ENCODE results near the gene PELO. TPM values are rescaled to one million over a fixed set of nuclear protein-coding genes. Genes with fewer than 3 reads are reported as not detected.

The PELO gene
- total and polyA plus RNA-seq, 9 of the 15 experiments (the other 6 are each of a cell fraction or from before 2014, with no cell fraction given): 5.8 to 14.6 (median 9.6) TPM

DNA sequence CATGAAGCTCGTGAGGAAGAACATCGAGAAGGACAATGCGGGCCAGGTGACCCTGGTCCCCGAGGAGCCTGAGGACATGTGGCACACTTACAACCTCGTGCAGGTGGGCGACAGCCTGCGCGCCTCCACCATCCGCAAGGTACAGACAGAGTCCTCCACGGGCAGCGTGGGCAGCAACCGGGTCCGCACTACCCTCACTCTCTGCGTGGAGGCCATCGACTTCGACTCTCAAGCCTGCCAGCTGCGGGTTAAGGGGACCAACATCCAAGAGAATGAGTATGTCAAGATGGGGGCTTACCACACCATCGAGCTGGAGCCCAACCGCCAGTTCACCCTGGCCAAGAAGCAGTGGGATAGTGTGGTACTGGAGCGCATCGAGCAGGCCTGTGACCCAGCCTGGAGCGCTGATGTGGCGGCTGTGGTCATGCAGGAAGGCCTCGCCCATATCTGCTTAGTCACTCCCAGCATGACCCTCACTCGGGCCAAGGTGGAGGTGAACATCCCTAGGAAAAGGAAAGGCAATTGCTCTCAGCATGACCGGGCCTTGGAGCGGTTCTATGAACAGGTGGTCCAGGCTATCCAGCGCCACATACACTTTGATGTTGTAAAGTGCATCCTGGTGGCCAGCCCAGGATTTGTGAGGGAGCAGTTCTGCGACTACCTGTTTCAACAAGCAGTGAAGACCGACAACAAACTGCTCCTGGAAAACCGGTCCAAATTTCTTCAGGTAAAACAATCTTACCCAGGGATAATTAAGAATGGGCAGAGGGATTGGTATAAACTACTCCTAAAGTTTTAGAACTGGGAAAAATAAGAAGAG lies 12.9 kb downstream of the PELO start (continued):
- TF ChIP-seq, protein P1, sequence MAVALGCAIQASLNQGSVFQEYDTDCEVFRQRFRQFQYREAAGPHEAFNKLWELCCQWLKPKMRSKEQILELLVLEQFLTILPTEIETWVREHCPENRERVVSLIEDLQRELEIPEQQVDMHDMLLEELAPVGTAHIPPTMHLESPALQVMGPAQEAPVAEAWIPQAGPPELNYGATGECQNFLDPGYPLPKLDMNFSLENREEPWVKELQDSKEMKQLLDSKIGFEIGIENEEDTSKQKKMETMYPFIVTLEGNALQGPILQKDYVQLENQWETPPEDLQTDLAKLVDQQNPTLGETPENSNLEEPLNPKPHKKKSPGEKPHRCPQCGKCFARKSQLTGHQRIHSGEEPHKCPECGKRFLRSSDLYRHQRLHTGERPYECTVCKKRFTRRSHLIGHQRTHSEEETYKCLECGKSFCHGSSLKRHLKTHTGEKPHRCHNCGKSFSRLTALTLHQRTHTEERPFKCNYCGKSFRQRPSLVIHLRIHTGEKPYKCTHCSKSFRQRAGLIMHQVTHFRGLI (CRISPR knock-in tag; IDR thresholded peaks at IDR 0.05): peak; percentile 86; the same call in 1 of the 2 replicates
- TF ChIP-seq ZNF124 (CRISPR knock-in tag; IDR thresholded peaks at IDR 0.05): no peak
- no peak for TF ChIP-seq NFATC3 (IDR thresholded peaks at IDR 0.05)
- TF ChIP-seq, protein P2, sequence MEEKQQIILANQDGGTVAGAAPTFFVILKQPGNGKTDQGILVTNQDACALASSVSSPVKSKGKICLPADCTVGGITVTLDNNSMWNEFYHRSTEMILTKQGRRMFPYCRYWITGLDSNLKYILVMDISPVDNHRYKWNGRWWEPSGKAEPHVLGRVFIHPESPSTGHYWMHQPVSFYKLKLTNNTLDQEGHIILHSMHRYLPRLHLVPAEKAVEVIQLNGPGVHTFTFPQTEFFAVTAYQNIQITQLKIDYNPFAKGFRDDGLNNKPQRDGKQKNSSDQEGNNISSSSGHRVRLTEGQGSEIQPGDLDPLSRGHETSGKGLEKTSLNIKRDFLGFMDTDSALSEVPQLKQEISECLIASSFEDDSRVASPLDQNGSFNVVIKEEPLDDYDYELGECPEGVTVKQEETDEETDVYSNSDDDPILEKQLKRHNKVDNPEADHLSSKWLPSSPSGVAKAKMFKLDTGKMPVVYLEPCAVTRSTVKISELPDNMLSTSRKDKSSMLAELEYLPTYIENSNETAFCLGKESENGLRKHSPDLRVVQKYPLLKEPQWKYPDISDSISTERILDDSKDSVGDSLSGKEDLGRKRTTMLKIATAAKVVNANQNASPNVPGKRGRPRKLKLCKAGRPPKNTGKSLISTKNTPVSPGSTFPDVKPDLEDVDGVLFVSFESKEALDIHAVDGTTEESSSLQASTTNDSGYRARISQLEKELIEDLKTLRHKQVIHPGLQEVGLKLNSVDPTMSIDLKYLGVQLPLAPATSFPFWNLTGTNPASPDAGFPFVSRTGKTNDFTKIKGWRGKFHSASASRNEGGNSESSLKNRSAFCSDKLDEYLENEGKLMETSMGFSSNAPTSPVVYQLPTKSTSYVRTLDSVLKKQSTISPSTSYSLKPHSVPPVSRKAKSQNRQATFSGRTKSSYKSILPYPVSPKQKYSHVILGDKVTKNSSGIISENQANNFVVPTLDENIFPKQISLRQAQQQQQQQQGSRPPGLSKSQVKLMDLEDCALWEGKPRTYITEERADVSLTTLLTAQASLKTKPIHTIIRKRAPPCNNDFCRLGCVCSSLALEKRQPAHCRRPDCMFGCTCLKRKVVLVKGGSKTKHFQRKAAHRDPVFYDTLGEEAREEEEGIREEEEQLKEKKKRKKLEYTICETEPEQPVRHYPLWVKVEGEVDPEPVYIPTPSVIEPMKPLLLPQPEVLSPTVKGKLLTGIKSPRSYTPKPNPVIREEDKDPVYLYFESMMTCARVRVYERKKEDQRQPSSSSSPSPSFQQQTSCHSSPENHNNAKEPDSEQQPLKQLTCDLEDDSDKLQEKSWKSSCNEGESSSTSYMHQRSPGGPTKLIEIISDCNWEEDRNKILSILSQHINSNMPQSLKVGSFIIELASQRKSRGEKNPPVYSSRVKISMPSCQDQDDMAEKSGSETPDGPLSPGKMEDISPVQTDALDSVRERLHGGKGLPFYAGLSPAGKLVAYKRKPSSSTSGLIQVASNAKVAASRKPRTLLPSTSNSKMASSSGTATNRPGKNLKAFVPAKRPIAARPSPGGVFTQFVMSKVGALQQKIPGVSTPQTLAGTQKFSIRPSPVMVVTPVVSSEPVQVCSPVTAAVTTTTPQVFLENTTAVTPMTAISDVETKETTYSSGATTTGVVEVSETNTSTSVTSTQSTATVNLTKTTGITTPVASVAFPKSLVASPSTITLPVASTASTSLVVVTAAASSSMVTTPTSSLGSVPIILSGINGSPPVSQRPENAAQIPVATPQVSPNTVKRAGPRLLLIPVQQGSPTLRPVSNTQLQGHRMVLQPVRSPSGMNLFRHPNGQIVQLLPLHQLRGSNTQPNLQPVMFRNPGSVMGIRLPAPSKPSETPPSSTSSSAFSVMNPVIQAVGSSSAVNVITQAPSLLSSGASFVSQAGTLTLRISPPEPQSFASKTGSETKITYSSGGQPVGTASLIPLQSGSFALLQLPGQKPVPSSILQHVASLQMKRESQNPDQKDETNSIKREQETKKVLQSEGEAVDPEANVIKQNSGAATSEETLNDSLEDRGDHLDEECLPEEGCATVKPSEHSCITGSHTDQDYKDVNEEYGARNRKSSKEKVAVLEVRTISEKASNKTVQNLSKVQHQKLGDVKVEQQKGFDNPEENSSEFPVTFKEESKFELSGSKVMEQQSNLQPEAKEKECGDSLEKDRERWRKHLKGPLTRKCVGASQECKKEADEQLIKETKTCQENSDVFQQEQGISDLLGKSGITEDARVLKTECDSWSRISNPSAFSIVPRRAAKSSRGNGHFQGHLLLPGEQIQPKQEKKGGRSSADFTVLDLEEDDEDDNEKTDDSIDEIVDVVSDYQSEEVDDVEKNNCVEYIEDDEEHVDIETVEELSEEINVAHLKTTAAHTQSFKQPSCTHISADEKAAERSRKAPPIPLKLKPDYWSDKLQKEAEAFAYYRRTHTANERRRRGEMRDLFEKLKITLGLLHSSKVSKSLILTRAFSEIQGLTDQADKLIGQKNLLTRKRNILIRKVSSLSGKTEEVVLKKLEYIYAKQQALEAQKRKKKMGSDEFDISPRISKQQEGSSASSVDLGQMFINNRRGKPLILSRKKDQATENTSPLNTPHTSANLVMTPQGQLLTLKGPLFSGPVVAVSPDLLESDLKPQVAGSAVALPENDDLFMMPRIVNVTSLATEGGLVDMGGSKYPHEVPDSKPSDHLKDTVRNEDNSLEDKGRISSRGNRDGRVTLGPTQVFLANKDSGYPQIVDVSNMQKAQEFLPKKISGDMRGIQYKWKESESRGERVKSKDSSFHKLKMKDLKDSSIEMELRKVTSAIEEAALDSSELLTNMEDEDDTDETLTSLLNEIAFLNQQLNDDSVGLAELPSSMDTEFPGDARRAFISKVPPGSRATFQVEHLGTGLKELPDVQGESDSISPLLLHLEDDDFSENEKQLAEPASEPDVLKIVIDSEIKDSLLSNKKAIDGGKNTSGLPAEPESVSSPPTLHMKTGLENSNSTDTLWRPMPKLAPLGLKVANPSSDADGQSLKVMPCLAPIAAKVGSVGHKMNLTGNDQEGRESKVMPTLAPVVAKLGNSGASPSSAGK (IDR thresholded peaks at IDR 0.05): peak; percentile 77
- TF ChIP-seq, protein P3, sequence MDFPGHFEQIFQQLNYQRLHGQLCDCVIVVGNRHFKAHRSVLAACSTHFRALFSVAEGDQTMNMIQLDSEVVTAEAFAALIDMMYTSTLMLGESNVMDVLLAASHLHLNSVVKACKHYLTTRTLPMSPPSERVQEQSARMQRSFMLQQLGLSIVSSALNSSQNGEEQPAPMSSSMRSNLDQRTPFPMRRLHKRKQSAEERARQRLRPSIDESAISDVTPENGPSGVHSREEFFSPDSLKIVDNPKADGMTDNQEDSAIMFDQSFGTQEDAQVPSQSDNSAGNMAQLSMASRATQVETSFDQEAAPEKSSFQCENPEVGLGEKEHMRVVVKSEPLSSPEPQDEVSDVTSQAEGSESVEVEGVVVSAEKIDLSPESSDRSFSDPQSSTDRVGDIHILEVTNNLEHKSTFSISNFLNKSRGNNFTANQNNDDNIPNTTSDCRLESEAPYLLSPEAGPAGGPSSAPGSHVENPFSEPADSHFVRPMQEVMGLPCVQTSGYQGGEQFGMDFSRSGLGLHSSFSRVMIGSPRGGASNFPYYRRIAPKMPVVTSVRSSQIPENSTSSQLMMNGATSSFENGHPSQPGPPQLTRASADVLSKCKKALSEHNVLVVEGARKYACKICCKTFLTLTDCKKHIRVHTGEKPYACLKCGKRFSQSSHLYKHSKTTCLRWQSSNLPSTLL (IDR thresholded peaks at IDR 0.05): no peak
- TF ChIP-seq, protein P4, sequence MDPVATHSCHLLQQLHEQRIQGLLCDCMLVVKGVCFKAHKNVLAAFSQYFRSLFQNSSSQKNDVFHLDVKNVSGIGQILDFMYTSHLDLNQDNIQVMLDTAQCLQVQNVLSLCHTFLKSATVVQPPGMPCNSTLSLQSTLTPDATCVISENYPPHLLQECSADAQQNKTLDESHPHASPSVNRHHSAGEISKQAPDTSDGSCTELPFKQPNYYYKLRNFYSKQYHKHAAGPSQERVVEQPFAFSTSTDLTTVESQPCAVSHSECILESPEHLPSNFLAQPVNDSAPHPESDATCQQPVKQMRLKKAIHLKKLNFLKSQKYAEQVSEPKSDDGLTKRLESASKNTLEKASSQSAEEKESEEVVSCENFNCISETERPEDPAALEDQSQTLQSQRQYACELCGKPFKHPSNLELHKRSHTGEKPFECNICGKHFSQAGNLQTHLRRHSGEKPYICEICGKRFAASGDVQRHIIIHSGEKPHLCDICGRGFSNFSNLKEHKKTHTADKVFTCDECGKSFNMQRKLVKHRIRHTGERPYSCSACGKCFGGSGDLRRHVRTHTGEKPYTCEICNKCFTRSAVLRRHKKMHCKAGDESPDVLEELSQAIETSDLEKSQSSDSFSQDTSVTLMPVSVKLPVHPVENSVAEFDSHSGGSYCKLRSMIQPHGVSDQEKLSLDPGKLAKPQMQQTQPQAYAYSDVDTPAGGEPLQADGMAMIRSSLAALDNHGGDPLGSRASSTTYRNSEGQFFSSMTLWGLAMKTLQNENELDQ (CRISPR knock-in tag; IDR thresholded peaks at IDR 0.05; ENCODE audit: borderline replicate concordance): no peak
- TF ChIP-seq, protein P5, sequence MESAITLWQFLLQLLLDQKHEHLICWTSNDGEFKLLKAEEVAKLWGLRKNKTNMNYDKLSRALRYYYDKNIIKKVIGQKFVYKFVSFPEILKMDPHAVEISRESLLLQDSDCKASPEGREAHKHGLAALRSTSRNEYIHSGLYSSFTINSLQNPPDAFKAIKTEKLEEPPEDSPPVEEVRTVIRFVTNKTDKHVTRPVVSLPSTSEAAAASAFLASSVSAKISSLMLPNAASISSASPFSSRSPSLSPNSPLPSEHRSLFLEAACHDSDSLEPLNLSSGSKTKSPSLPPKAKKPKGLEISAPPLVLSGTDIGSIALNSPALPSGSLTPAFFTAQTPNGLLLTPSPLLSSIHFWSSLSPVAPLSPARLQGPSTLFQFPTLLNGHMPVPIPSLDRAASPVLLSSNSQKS (CRISPR knock-in tag; IDR thresholded peaks at IDR 0.05): no peak
